CD14-positive monocyte (primary cell): Measurements from ENCODE around the gene CYP26A1. TPM values are rescaled to one million over a fixed set of nuclear protein-coding genes. Genes with fewer than 3 reads are reported as not detected.

Source experiments
- DNase-seq, 3 donors: peaks; one replicate each; pipeline ENCODE4 v3.0.0-alpha.2; 2011 to 2022
- H2AFZ ChIP-seq: 2 replicates; pipeline ENCODE4 v1.6.0; 2012; ENCODE audit warnings: mild to moderate bottlenecking, low read depth, low read length, inconsistent platforms; ENCODE audit not compliant: insufficient read depth, poor library complexity, severe bottlenecking
- H3K27ac ChIP-seq, 2 donors: 1 replicate in 1 of 2; 2 replicates in 1 of 2; pipeline ENCODE4 v1.5.1; 2012 to 2013; ENCODE audit warnings: low read length in 2 of 2, control low read depth in 1 of 2, inconsistent platforms in 1 of 2, low read depth in 1 of 2, mild to moderate bottlenecking in 1 of 2
- H3K27me3 ChIP-seq, 2 donors: one replicate each; pipeline versions ENCODE4 v1.6.0 to v1.6.1; 2011 to 2013; ENCODE audit warnings: low read length in 2 of 2; ENCODE audit not compliant: control insufficient read depth in 2 of 2, insufficient read depth in 2 of 2
- H3K36me3 ChIP-seq, 2 donors: replicated peaks in 1 of 2; 1 replicate in 1 of 2; 2 replicates in 1 of 2; pipeline versions ENCODE4 v1.5.1 to v1.6.1; 2012 to 2013; ENCODE audit warnings: low read length in 2 of 2, control low read depth in 1 of 2, inconsistent platforms in 1 of 2, mild to moderate bottlenecking in 1 of 2; ENCODE audit not compliant: insufficient read depth in 2 of 2, control insufficient read depth in 1 of 2
- H3K4me1 ChIP-seq, 2 donors: 1 replicate in 1 of 2; 2 replicates in 1 of 2; pipeline versions ENCODE4 v1.5.1 to v1.6.1; 2012 to 2013; ENCODE audit warnings: low read length in 2 of 2, control low read depth in 1 of 2, inconsistent platforms in 1 of 2, mild to moderate bottlenecking in 1 of 2, moderate library complexity in 1 of 2; ENCODE audit not compliant: insufficient read depth in 2 of 2, control insufficient read depth in 1 of 2
- H3K4me2 ChIP-seq: replicated peaks from 2 replicates; pipeline ENCODE3; 2012; ENCODE audit warnings: low read length, moderate library complexity, mild to moderate bottlenecking; ENCODE audit not compliant: poor library complexity, severe bottlenecking; ENCODE audit errors: extremely low read depth
- H3K4me3 ChIP-seq, 3 experiments: fragments of 200-600 bp in 1 of 3; sonication (generic) in 1 of 3; replicated peaks in 1 of 3; 1 replicate in 2 of 3; 2 replicates in 1 of 3; pipeline ENCODE4 v1.5.1; 2011 to 2013; ENCODE audit warnings: low read length in 3 of 3, mild to moderate bottlenecking in 3 of 3, control low read depth in 2 of 3, low read depth in 2 of 3, inconsistent platforms in 1 of 3, moderate library complexity in 1 of 3
- H3K79me2 ChIP-seq: 2 replicates; pipeline ENCODE4 v1.6.0; 2012; ENCODE audit warnings: mild to moderate bottlenecking, control low read depth, inconsistent platforms, low read length, moderate library complexity; ENCODE audit not compliant: insufficient read depth
- H3K9ac ChIP-seq: 2 replicates; pipeline ENCODE4 v1.6.0; 2017; ENCODE audit warnings: low read length, mild to moderate bottlenecking; ENCODE audit not compliant: insufficient read depth, poor library complexity, severe bottlenecking
- H3K9me3 ChIP-seq, 2 donors: replicated peaks in 1 of 2; 1 replicate in 1 of 2; 2 replicates in 1 of 2; pipeline versions ENCODE4 v1.5.1 to v1.6.1; 2012 to 2013; ENCODE audit warnings: low read length in 2 of 2, control low read depth in 1 of 2; ENCODE audit not compliant: control insufficient read depth in 1 of 2, insufficient read depth in 1 of 2
- H4K20me1 ChIP-seq: 2 replicates; pipeline ENCODE4 v1.6.0; 2012; ENCODE audit warnings: mild to moderate bottlenecking, low read length, control low read depth, moderate library complexity; ENCODE audit not compliant: insufficient read depth
- H3K27ac Mint-ChIP-seq, 7 donors: one replicate each; pipeline ENCODE4 v1.8.0; 2020; ENCODE audit warnings: mild to moderate bottlenecking in 7 of 7, mixed read lengths in 7 of 7, moderate library complexity in 6 of 7, inconsistent platforms in 2 of 7
- H3K27me3 Mint-ChIP-seq, 3 donors: one replicate each; pipeline ENCODE4 v1.8.0; 2021 to 2022; ENCODE audit warnings: low read depth in 3 of 3, mild to moderate bottlenecking in 3 of 3, mixed read lengths in 3 of 3, moderate library complexity in 3 of 3, inconsistent platforms in 1 of 3
- H3K36me3 Mint-ChIP-seq, 2 donors: one replicate each; pipeline ENCODE4 v1.8.0; 2020; ENCODE audit warnings: mixed read lengths in 2 of 2, inconsistent platforms in 1 of 2, mild to moderate bottlenecking in 1 of 2
- H3K4me1 Mint-ChIP-seq: one replicate; pipeline ENCODE4 v1.8.0; 2020; ENCODE audit warnings: mild to moderate bottlenecking, mixed read lengths
- H3K4me3 Mint-ChIP-seq, 2 donors: one replicate each; pipeline ENCODE4 v1.8.0; 2020; ENCODE audit warnings: mild to moderate bottlenecking in 2 of 2, mixed read lengths in 2 of 2, moderate library complexity in 1 of 2
- H3K9me3 Mint-ChIP-seq, 7 donors: one replicate each; pipeline ENCODE4 v1.8.0; 2020 to 2022; ENCODE audit warnings: mixed read lengths in 7 of 7, mild to moderate bottlenecking in 6 of 7, moderate library complexity in 6 of 7, inconsistent platforms in 2 of 7
- CTCF ChIP-seq: fragments of 200-600 bp; IDR thresholded peaks from one replicate; pipeline ENCODE4 v1.8.0; 2022; ENCODE audit warnings: antibody characterized with exemption, mild to moderate bottlenecking
- WGBS: methylation state at CpG from one replicate; pipeline ENCODE4 v1.1.5; 2013; ENCODE audit warnings: missing lambda C conversion rate; ENCODE audit not compliant: insufficient coverage; 5-methylcytosine and 5-hydroxymethylcytosine counted together
- intact Hi-C, 2 donors: fragments of 100-400 bp; cut with micrococcal nuclease; formaldehyde crosslinking; loops; one replicate each; pipeline versions ENCODE4 v1.15.0 to v1.15.1; 2023
- polyA plus RNA-seq, 3 donors: library from polyadenylated mRNA; depleted of rRNA in 1 of 3; unstranded in 2 of 3; stranded (reverse) in 1 of 3; fragments of 300-500 nt in 2 of 3; fragments of >200 nt in 1 of 3; fragmentation: Illumina TruSeq in 2 of 3; gene quantifications; 1 replicate in 2 of 3; 2 replicates in 1 of 3; pipeline ENCODE4 v1.2.3, GENCODE V29; 2012 to 2021

The CYP26A1 gene
- polyA plus RNA-seq, 3 donors = not detected

GRCh38 chr10:93032809-93033137 lies 40.9 kb upstream of the CYP26A1 start:
- Histone ChIP-seq H3K9me3 (no peaks in the 10 kb centered on the region), H3K27ac (no peak overlapping the region), H2AFZ (no peak overlapping the region), H3K27me3 (no peaks in the 10 kb centered on the region), H3K9ac (no peak overlapping the region), H4K20me1 (no peaks in the 10 kb centered on the region), H3K4me2 (no peak overlapping the region), H3K79me2 (no peaks in the 10 kb centered on the region), H3K4me1 (no peaks in the 10 kb centered on the region), H3K36me3 (peaks cover 2 to 7% of the 10 kb centered on the region in 2 donors), H3K4me3 (no peak overlapping the region)
- Mint-ChIP-seq H3K27ac (peak overlapping the region in 1 of 7 donors; percentile 47), H3K4me3 (no peak overlapping the region), H3K4me1 (no peaks in the 10 kb centered on the region), H3K27me3 (peaks cover 0 to 2% (median 2%) of the 10 kb centered on the region in 3 donors), H3K36me3 (peaks cover 19 to 30% of the 10 kb centered on the region in 2 donors), H3K9me3 (no peaks in the 10 kb centered on the region)
- WGBS = 100% methylated on average over 1 of the region's 1 CpG
- intact Hi-C loops = no loop called here
- no peak for DNase-seq
- no peak for TF ChIP-seq CTCF

- H3K36me3 Mint-ChIP-seq = peaks cover 17 to 21% of the 10 kb centered on the region in 2 donors
- no peaks in the 10 kb centered on the region for H3K79me2 ChIP-seq
- H2AFZ ChIP-seq = no peak overlapping the region
- intact Hi-C loops = no loop called here
- no peak for DNase-seq
- H4K20me1 ChIP-seq = no peaks in the 10 kb centered on the region
- no peaks in the 10 kb centered on the region for H3K27me3 ChIP-seq
- H3K4me1 Mint-ChIP-seq = peaks cover 3% of the 10 kb centered on the region
- H3K27me3 Mint-ChIP-seq = peaks cover 0 to 2% (median 2%) of the 10 kb centered on the region in 3 donors
- H3K27ac Mint-ChIP-seq = no peak overlapping the region
- H3K36me3 ChIP-seq = peaks cover 0 to 2% of the 10 kb centered on the region in 2 donors
- WGBS = no CpG with 5 or more reads among the region's 1 CpG
- H3K4me3 Mint-ChIP-seq = no peak overlapping the region
- H3K9ac ChIP-seq = no peak overlapping the region
- H3K9me3 ChIP-seq = no peaks in the 10 kb centered on the region
- no peak overlapping the region for H3K4me2 ChIP-seq
- H3K4me1 ChIP-seq = no peaks in the 10 kb centered on the region
- H3K27ac ChIP-seq = no peak overlapping the region
- no peak overlapping the region for H3K4me3 ChIP-seq
- no peak for TF ChIP-seq CTCF
- H3K9me3 Mint-ChIP-seq = peaks cover 0 to 2% (median 0%) of the 10 kb centered on the region in 7 donors
Observed at GRCh38 chr10:93034426-93034825, 39.3 kb upstream of the CYP26A1 start.
